Hindlimb muscle (tissue), 1 donor: ENCODE data around the gene CDKN2C. TPM values are rescaled to one million over a fixed set of nuclear protein-coding genes. Genes with fewer than 3 reads are reported as not detected.
A peak's percentile ranks its signal among the peaks of the same experiment; 100 is the strongest.

Experiments used
- DNase-seq: peaks from one replicate; pipeline ENCODE4 v3.0.0-alpha.2; 2013
- polyA plus RNA-seq: library from polyadenylated mRNA; unstranded; fragments of 120-200 nt; gene quantifications from one replicate; pipeline ENCODE4 v1.2.1, GENCODE V29; 2013; ENCODE audit not compliant: insufficient read length

CDKN2C gene
- polyA plus RNA-seq, 1 donor = 13.1 TPM

DNA sequence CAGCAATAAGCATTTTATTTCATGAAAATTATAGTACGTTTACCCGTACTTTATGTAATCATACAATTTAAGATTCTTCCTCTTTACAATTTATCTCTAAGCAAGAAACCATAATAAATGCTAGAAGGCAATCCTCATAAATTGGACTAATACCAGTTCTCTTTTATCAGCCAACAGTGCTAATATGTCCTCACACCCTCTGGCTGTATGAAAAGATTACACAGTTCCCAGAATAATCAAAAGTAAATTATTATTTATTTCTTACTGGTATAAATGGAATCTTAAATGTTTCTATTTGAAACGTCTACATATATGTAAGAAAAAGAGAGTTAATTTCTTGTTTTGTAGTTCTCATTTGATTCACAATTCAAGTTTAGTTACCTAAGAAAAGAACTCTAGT is 3.1 kb upstream of the CDKN2C start:
- no peak for DNase-seq

DNA sequence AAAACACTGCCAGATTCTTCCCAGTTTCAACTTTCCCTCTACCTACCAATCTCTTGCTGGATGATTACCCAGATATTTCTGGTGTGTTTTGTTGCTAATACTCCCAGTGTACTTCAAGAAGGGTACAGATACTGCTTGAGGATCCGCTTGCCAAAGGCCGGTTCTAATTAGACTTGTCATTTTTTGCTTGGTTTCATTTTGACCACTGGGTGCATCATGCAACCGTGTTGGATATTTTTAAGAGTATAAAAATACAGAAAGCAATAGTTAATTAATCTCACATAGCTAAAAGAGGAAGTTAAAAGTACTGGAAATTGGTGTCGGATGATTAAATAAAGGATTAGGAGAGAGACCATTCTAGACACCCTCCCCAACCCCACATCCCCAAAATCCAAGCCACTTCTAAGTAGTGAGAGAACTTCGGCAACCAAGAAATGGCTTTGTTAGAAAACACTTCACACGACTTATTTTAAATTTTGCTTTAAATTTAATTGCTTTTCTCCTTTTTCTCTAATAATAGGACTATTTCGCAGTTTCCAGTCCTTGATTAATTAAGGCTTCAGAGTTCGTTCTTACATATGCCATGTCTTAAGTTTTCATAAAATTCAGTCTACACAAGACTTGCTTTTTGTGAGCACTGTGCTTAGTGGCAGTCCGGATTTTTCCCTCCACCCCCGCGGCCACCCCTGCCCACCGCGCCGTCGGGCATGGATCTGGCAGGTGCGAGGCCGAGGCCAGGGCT is 2.5 kb upstream of the CDKN2C start:
- DNase-seq = no peak

GRCh38 chr1:50968158-50968820 is 1.8 kb upstream of the CDKN2C start:
- DNase-seq = peak; percentile 95

DNA sequence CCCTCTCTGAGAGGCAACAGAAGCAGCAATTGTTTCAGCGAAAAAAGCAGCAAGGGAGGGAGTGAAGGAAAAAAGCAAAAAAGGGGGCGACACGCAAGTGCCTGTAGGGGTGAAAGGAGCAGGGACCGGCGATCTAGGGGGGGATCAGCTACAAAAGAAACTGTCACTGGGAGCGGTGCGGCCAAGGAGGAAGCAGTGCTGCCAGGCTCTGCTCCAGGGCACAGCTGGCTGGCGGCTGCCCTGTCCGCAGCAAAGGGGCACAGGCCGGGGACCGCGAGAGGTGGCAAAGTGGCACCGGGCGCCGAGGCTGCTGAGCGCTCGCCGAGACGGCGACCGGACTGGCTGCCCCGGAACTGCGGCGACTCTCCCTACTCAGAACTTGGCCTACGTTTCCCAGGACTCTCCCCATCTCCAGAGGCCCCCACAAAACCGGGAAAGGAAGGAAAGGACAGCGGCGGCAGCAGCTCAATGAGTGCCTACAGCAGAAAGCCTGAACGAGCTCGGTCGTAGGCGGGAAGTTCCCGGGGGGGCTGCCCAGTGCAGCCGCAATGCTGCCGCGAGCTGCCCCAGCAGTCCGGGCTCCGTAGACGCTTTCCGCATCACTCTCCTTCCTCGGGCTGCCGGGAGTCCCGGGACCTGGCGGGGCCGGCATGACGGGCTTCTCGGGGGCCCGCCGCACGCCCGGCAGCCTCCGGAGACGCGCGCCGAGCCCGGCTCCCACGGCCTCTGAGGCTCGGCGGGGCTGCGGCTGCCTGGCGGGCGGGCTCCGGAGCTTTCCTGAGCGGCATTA is 1.0 kb upstream of the CDKN2C start:
- DNase-seq = no peak

- DNase-seq = no peak
These were observed 453 bp downstream of the CDKN2C start for GRCh38 chr1:50970509-50970887.

DNA sequence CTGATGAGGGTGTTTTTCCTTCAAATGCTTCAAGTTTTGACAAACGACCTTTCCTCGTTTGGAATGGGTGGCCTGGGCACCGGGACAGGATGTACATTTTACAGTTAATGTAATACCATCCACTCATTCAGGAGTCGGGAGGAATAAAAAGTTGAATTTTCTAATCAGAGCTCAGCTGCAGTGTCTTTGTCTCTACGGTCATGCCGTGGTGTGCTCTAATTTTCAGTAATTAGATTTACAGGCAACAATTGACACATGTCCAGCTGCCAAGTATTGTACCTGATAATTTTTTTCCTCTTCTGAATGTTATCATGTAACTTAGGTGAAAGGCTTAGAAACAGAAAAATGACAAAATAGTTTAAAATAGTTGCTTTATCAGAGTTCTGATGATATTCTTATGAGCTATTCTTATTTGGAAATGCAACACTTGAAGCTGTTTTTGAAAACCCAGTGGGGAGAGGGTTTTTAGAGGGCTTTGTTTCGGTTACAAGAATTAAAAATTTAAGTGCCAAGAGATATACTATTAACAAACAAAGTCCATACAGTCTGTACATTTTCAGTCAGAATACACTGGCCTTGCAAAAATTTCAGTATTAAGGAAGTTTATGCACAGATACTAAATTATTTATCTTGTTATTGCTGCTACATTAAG is 1.0 kb downstream of the CDKN2C start:
- DNase-seq = no peak

DNA sequence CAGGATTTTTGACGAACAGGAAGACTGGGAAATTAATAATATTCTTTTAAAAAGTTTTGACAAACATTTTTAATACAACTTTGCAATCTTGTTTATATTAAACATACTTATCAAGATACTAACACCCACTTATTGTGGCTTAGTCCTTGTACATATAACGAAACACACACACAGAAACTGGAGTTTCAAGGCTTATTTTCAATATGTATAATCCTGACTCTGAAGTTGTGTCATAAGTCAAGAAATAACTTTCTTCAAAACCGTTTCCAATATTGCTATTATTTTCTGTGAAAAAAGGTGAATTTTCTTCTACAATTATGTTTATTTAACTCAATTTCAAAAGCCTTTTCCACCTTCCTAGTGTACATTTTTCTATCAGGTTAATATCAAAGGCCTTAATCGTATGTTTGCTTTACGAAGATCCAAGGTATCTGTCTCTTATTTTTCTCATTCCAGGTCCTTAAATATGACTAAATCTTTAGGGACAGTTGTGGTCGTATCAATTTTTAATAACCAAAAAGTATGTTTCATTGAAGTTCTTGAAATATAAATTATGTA is 1.8 kb downstream of the CDKN2C start:
- DNase-seq = no peak

DNA sequence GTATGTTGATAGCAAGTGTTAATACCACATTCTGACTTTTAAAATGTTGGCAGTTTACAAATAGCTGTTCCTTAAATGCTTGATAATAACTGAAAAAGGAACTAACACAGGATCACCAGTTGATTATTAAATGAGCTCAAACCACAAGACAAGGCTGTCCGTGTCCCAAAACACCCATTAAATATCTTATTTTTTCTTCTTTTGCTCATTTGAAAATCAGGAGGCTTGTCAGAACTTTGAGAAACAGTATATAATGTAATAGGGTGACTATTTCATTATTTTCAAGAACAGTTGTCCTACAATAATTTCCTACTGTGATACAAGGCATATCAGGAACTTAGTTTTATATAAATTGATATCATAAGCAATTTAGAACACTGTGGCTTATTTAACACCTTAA is 2.7 kb downstream of the CDKN2C start:
- DNase-seq = no peak

DNA sequence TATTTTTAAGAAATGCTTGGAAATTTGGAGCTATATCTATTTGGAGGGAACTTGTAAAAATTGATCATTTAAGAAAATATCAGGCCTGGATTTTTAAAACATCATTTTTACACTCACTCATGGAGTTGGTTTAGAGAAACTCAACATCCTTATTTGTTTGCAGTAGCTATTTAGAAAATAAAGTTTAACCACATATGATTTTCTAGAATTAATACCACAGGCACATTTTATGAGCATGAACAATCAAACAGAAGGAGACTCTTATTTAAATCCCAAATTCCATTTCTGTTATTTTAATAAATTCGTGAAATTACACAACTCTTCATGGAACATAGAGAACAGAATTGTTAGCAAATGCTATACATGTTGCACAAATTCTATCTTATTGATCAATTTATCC is 3.2 kb downstream of the CDKN2C start:
- no peak for DNase-seq

DNA sequence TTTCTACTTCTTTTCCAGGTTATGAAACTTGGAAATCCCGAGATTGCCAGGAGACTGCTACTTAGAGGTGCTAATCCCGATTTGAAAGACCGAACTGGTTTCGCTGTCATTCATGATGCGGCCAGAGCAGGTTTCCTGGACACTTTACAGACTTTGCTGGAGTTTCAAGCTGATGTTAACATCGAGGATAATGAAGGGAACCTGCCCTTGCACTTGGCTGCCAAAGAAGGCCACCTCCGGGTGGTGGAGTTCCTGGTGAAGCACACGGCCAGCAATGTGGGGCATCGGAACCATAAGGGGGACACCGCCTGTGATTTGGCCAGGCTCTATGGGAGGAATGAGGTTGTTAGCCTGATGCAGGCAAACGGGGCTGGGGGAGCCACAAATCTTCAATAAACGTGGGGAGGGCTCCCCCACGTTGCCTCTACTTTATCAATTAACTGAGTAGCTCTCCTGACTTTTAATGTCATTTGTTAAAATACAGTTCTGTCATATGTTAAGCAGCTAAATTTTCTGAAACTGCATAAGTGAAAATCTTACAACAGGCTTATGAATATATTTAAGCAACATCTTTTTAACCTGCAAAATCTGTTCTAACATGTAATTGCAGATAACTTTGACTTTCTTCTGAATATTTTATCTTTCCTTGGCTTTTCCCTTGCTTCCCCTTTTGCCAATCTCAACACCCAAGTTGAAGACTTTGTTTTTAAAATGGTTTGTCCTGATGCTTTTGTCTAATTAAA is 4.0 kb downstream of the CDKN2C start:
- DNase-seq = no peak

GRCh38 chr1:50974618-50974935 is 4.5 kb downstream of the CDKN2C start:
- DNase-seq = no peak

GRCh38 chr1:50975436-50975835 is 5.4 kb downstream of the CDKN2C start:
- no peak for DNase-seq

- DNase-seq = no peak
These were observed 6.3 kb downstream of the CDKN2C start for GRCh38 chr1:50976111-50976889.

GRCh38 chr1:50976890-50977574 is 7.0 kb downstream of the CDKN2C start:
- no peak for DNase-seq

GRCh38 chr1:50977575-50978143 is 7.6 kb downstream of the CDKN2C start:
- DNase-seq = no peak

- DNase-seq = peak; percentile 49
These were observed 8.3 kb downstream of the CDKN2C start for GRCh38 chr1:50978144-50978851.

DNA sequence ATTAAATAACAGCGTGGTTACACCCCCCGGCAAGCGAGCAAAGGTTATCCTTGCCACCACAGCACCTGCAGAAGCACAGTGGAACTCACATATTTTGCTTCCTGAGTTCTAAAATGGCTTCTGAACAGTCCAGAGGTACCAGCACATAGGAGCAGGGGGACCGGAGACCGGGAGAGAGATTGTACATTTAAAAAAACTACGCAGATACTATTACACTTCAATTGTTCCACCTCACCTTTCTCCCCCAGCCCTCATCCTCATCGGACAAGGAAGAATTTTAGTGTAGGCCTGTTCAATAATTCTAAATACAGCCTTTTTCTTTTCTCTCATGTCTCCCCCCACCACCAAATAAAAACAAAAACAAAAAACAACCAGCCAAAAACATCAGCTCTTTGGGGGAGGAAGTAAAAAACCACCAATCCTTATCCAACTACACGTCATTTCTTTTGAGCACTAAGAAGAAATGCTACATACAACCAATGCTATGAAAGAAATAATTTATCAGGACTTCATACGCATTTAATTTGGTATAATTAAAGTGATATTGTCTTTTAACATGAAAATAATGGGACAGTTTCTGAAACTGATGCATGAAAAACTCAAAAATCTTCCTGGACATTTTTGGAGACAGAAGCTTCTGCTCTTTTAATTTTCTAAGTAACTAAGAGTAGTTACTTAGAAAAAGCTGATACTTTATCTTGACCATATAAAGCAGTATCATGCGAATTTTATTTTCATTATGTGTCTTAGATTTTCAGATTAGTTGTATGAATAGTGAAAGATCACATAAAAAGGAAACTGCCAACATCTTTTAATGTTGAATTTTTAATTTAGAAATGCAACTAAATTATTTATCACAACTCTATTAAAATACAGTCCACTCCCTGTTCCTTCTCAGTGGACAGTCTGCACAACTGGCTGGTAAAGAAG is 9.1 kb downstream of the CDKN2C start:
- DNase-seq = no peak

DNA sequence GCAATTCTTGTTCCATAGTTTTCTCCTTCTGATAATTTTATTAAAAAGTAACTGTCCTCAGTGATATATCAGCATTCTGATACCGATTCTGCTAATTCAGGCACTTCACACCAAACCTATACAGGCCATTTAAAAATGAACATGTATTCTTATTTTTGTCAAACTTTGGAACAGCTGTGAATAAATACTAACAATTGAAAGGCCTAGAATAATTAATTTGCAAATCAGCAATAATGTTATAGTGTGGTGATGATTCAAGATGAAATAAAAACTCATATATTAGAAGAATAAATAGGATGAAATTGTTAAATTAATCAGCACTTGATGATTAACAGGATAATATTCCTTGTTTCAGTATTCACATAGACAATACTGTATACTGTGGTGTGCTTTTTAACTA is 9.9 kb downstream of the CDKN2C start:
- DNase-seq = no peak

DNA sequence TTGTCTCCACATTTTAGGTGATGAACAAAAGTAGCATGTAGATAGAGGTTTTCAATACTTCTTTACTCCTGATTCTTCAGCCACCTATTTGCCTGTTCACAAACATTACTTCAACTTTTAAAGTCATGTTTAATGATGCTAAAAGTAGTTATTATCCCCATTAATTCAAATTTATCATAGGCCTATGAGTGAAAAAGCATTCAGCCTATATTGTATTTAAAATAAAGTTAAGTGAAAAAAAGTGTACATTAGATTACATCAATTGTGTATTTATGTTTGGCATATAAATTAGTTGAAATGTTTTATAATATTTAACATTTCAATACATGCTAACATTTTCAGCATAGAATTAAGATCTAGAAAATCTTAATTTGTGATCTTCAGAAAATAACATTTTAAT is 10.5 kb downstream of the CDKN2C start:
- DNase-seq = no peak
